H9 (cell line): ENCODE measurements around the gene FERMT2. TPM values are rescaled to one million over a fixed set of nuclear protein-coding genes. Genes with fewer than 3 reads are reported as not detected.
A peak's percentile ranks its signal among the peaks of the same experiment; 100 is the strongest.

Experiments
- DNase-seq: peaks from one replicate; pipeline ENCODE4 v3.0.0-alpha.2; 2017
- H2AFZ ChIP-seq: one replicate; pipeline ENCODE4 v1.6.1; 2013; ENCODE audit warnings: mild to moderate bottlenecking, low read length, control low read depth, moderate library complexity
- H2AK5ac ChIP-seq: 2 replicates; pipeline ENCODE4 v1.6.1; 2013; ENCODE audit warnings: low read length, control low read depth, mixed read lengths; ENCODE audit not compliant: insufficient read length
- H2BK120ac ChIP-seq: one replicate; pipeline ENCODE4 v1.6.1; 2013; ENCODE audit warnings: low read depth, mild to moderate bottlenecking, low read length, control low read depth, inconsistent platforms; ENCODE audit not compliant: poor library complexity, severe bottlenecking
- H2BK12ac ChIP-seq: 2 replicates; pipeline ENCODE4 v1.6.1; 2013; ENCODE audit warnings: low read length, control low read depth, mixed read lengths, low read depth; ENCODE audit not compliant: insufficient read length
- H2BK15ac ChIP-seq: 2 replicates; pipeline ENCODE4 v1.6.1; 2013; ENCODE audit warnings: low read depth, low read length, control low read depth
- H2BK20ac ChIP-seq: one replicate; pipeline ENCODE4 v1.6.1; 2013; ENCODE audit warnings: low read depth, mild to moderate bottlenecking, low read length, control low read depth, inconsistent platforms; ENCODE audit not compliant: poor library complexity, severe bottlenecking
- H2BK5ac ChIP-seq: 2 replicates; pipeline ENCODE4 v1.6.1; 2013; ENCODE audit warnings: low read length, control low read depth, mixed read lengths; ENCODE audit not compliant: insufficient read length
- H3K14ac ChIP-seq: 2 replicates; pipeline ENCODE4 v1.6.1; 2013; ENCODE audit warnings: low read length, control low read depth; ENCODE audit not compliant: insufficient read depth
- H3K18ac ChIP-seq: 2 replicates; pipeline ENCODE4 v1.6.1; 2013; ENCODE audit warnings: low read depth, mild to moderate bottlenecking, mixed read lengths, low read length, control low read depth; ENCODE audit not compliant: insufficient read length
- H3K23ac ChIP-seq: 2 replicates; pipeline ENCODE4 v1.6.1; 2013; ENCODE audit warnings: low read length, control low read depth, mixed read lengths, low read depth; ENCODE audit not compliant: insufficient read length
- H3K23me2 ChIP-seq: 2 replicates; pipeline ENCODE4 v1.6.1; 2013; ENCODE audit warnings: low read depth, mild to moderate bottlenecking, mixed read lengths, low read length, control low read depth; ENCODE audit not compliant: insufficient read length, poor library complexity, severe bottlenecking
- H3K27ac ChIP-seq: 2 replicates; pipeline ENCODE4 v1.5.1; 2013; ENCODE audit warnings: low read length, control low read depth, mixed read lengths, low read depth; ENCODE audit not compliant: insufficient read length
- H3K27me3 ChIP-seq: 2 replicates; pipeline ENCODE4 v1.6.1; 2013; ENCODE audit warnings: low read length, control low read depth, inconsistent platforms; ENCODE audit not compliant: insufficient read depth
- H3K4ac ChIP-seq: 2 replicates; pipeline ENCODE4 v1.6.1; 2013; ENCODE audit warnings: low read depth, mild to moderate bottlenecking, control low read depth, inconsistent platforms, low read length, moderate library complexity
- H3K4me1 ChIP-seq: 2 replicates; pipeline ENCODE4 v1.6.1; 2013; ENCODE audit warnings: low read length, control low read depth, inconsistent platforms; ENCODE audit not compliant: insufficient read depth
- H3K4me2 ChIP-seq: 2 replicates; pipeline ENCODE4 v1.6.1; 2013; ENCODE audit warnings: low read length, control low read depth, mixed read lengths; ENCODE audit not compliant: insufficient read length, insufficient read depth
- H3K56ac ChIP-seq: 2 replicates; pipeline ENCODE4 v1.6.1; 2013; ENCODE audit warnings: low read depth, mild to moderate bottlenecking, mixed read lengths, low read length, control low read depth; ENCODE audit not compliant: insufficient read length
- H3K79me1 ChIP-seq: 2 replicates; pipeline ENCODE4 v1.6.1; 2013; ENCODE audit warnings: low read depth, mild to moderate bottlenecking, moderate library complexity, low read length, control low read depth, inconsistent platforms; ENCODE audit not compliant: insufficient read depth, poor library complexity, severe bottlenecking
- H3K79me2 ChIP-seq: 2 replicates; pipeline ENCODE4 v1.6.1; 2013; ENCODE audit warnings: low read length, control low read depth, inconsistent platforms; ENCODE audit not compliant: insufficient read depth
- H3K9ac ChIP-seq: 2 replicates; pipeline ENCODE4 v1.6.1; 2013; ENCODE audit warnings: low read length, control low read depth, mixed read lengths; ENCODE audit not compliant: insufficient read length; ENCODE audit errors: extremely low read depth
- H3K9me3 ChIP-seq: one replicate; pipeline ENCODE4 v1.6.1; 2013; ENCODE audit warnings: low read depth, low read length, inconsistent platforms; ENCODE audit not compliant: control insufficient read depth
- H3T11ph ChIP-seq: one replicate; pipeline ENCODE4 v1.6.1; 2013; ENCODE audit warnings: mild to moderate bottlenecking, low read length, control low read depth, inconsistent platforms
- H4K20me1 ChIP-seq: one replicate; pipeline ENCODE4 v1.6.1; 2013; ENCODE audit not compliant: control insufficient read depth, insufficient read length, insufficient read depth
- H4K5ac ChIP-seq: 2 replicates; pipeline ENCODE4 v1.6.1; 2013; ENCODE audit warnings: low read depth, mild to moderate bottlenecking, mixed read lengths, low read length, control low read depth; ENCODE audit not compliant: insufficient read length
- H4K8ac ChIP-seq: replicated peaks from 2 replicates; pipeline ENCODE4 v1.6.1; 2013; ENCODE audit warnings: low read length, control low read depth, mixed read lengths, low read depth; ENCODE audit not compliant: insufficient read length
- H4K91ac ChIP-seq: 2 replicates; pipeline ENCODE4 v1.6.1; 2013; ENCODE audit warnings: low read depth, mild to moderate bottlenecking, moderate library complexity, mixed read lengths, low read length, control low read depth; ENCODE audit not compliant: insufficient read length
- H3K27ac Mint-ChIP-seq, 3 experiments: 2 replicates in 2 of 3; 3 replicates in 1 of 3; pipeline ENCODE4 v1.8.0; 2020 to 2021; ENCODE audit warnings: mixed read lengths in 3 of 3, mild to moderate bottlenecking in 1 of 3, moderate library complexity in 1 of 3
- H3K27me3 Mint-ChIP-seq: 2 replicates; pipeline ENCODE4 v1.8.0; 2021; ENCODE audit warnings: low read depth, mild to moderate bottlenecking, moderate library complexity, mixed read lengths
- H3K36me3 Mint-ChIP-seq, 3 experiments: 2 replicates in 2 of 3; 3 replicates in 1 of 3; pipeline ENCODE4 v1.8.0; 2020 to 2021; ENCODE audit warnings: low read depth in 3 of 3, mixed read lengths in 3 of 3; ENCODE audit not compliant: insufficient read depth in 1 of 3
- H3K4me1 Mint-ChIP-seq, 2 experiments: 2 replicates each; pipeline ENCODE4 v1.8.0; 2020; ENCODE audit warnings: mixed read lengths in 2 of 2
- H3K4me3 Mint-ChIP-seq, 2 experiments: 2 replicates in 1 of 2; 3 replicates in 1 of 2; pipeline ENCODE4 v1.8.0; 2020 to 2021; ENCODE audit warnings: mild to moderate bottlenecking in 2 of 2, mixed read lengths in 2 of 2, moderate library complexity in 1 of 2
- H3K9me3 Mint-ChIP-seq, 2 experiments: 2 replicates in 1 of 2; 3 replicates in 1 of 2; pipeline ENCODE4 v1.8.0; 2020; ENCODE audit warnings: mild to moderate bottlenecking in 2 of 2, mixed read lengths in 2 of 2, moderate library complexity in 1 of 2
- CTCF ChIP-seq: fragments of 200-600 bp; sonication (generic); conservative IDR thresholded peaks from 3 replicates; pipeline ENCODE4 v1.8.0; 2021; ENCODE audit warnings: antibody characterized with exemption, mild to moderate bottlenecking
- WGBS: extraction: QIAGEN DNeasy Blood & Tissue Kit; methylation state at CpG from one replicate; pipeline ENCODE4 v1.1.7; 2013; ENCODE audit warnings: missing lambda C conversion rate, low lambda C conversion rate, mixed read lengths; ENCODE audit not compliant: insufficient read length; ENCODE audit errors: extremely low coverage; 5-methylcytosine and 5-hydroxymethylcytosine counted together
- total RNA-seq: library from RNA; stranded (reverse); gene quantifications from 2 replicates; pipeline ENCODE4 v1.2.1, GENCODE V29; 2021

FERMT2 gene
- total RNA-seq, 1 experiment from 2014 or later = 128 TPM

- Histone ChIP-seq H3K27ac (no peak overlapping the region), H3K9me3 (no peaks in the 10 kb centered on the region), H3K4ac (no peak overlapping the region), H3K4me1 (no peaks in the 10 kb centered on the region; the same call in 1 of the 2 replicates), H2BK15ac (no peak overlapping the region), H2BK120ac (no peak overlapping the region), H2BK5ac (no peak overlapping the region), H2AFZ (no peak overlapping the region), H3K79me2 (peaks cover 15% of the 10 kb centered on the region; the same call in 1 of the 2 replicates), H3K18ac (no peak overlapping the region), H4K91ac (no peak overlapping the region), H3K9ac (no peak overlapping the region), H2BK20ac (no peak overlapping the region), H3K56ac (no peak overlapping the region), H3K4me2 (no peak overlapping the region), H4K20me1 (no peaks in the 10 kb centered on the region), H2BK12ac (no peak overlapping the region), H3K23me2 (no peaks in the 10 kb centered on the region), H3K23ac (no peak overlapping the region), H3T11ph (no peak overlapping the region), H3K27me3 (no peaks in the 10 kb centered on the region), H4K5ac (no peak overlapping the region), H3K14ac (no peak overlapping the region), H3K79me1 (no peaks in the 10 kb centered on the region), H4K8ac (no peak overlapping the region), H2AK5ac (no peak overlapping the region)
- Mint-ChIP-seq H3K4me3 (no peak overlapping the region), H3K9me3 (no peaks in the 10 kb centered on the region), H3K27me3 (no peaks in the 10 kb centered on the region), H3K4me1 (peaks cover 19 to 25% of the 10 kb centered on the region in 2 experiments), H3K36me3 (no peaks in the 10 kb centered on the region; a peak in 2 of 7 replicates), H3K27ac (peak overlapping the region in 1 of 3 experiments; percentile 66; a peak in 2 of 7 replicates)
- no peak for TF ChIP-seq CTCF
- no peak for DNase-seq
- WGBS = no CpG with 5 or more reads among the region's 3 CpGs
Measured at GRCh38 chr14:52937869-52938268, 13.0 kb downstream of the FERMT2 start.
